Spleen (tissue), 7 donors: ENCODE results near the gene SEMA3A.

ENCODE experiments used
- POLR2A ChIP-seq, 3 donors: fragments of 450-650 bp; IDR thresholded peaks; one replicate each; pipeline ENCODE4 v1.5.1; 2017; ENCODE audit warnings: antibody characterized with exemption in 3 of 3, mild to moderate bottlenecking in 1 of 3
- POLR2AphosphoS5 ChIP-seq, 3 donors: sonication (generic); formaldehyde crosslinking; IDR thresholded peaks; one replicate each; pipeline ENCODE4 v1.5.1; 2017; ENCODE audit warnings: antibody characterized with exemption in 3 of 3
- TF ChIP-seq, protein P1 (sequence below), 11 experiments: fragments of 200-600 bp in 7 of 11; fragments of 450-650 bp in 4 of 11; sonication (generic) in 4 of 11; IDR thresholded peaks in 8 of 11; conservative IDR thresholded peaks in 3 of 11; 1 replicate in 7 of 11; 2 replicates in 4 of 11; pipeline versions ENCODE4 v1.4.0 to v1.8.0; 2016 to 2021; ENCODE audit warnings: antibody characterized with exemption in 11 of 11, inconsistent platforms in 4 of 11, mild to moderate bottlenecking in 1 of 11
- donor health status: DM: no; HTN: no; CAD: no; lungs with moderate emphysema.
- donor health status: DM: no; HTN: no; CAD: no.
- donor health status: DM: no; HTN: no; CAD: no.

DNA sequence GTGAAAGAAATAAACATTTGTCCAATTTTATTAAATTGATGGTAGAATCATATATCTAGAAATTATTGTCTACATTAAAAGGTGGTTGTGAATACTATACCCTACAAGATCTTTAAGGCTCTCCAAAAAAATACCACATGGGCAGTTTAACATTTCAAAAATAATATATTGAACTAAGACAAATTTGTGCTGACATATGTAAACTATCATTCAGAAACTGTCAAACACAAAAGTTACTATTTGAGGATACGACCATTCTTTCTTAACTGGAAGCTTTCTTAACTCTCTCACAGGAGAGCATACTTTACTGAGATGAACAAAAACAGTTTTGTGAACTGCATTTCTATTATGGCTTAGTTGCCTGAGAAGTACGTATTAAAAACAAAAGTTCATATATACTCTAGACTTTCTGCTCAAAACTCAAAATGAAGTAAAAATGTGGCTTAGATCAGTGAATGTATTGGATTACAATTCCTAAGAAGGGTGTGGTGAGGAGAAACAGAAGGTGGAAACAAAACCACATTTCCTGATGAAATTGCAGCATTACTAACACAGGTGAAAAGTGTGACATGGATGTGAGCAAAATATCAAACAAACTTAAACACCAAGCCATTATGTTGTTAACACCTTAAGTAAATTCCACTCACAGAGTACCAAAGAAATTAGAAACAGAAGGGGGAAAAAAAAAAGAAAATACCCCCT, 138.5 kb downstream of the SEMA3A start:
- TF ChIP-seq, protein P1, sequence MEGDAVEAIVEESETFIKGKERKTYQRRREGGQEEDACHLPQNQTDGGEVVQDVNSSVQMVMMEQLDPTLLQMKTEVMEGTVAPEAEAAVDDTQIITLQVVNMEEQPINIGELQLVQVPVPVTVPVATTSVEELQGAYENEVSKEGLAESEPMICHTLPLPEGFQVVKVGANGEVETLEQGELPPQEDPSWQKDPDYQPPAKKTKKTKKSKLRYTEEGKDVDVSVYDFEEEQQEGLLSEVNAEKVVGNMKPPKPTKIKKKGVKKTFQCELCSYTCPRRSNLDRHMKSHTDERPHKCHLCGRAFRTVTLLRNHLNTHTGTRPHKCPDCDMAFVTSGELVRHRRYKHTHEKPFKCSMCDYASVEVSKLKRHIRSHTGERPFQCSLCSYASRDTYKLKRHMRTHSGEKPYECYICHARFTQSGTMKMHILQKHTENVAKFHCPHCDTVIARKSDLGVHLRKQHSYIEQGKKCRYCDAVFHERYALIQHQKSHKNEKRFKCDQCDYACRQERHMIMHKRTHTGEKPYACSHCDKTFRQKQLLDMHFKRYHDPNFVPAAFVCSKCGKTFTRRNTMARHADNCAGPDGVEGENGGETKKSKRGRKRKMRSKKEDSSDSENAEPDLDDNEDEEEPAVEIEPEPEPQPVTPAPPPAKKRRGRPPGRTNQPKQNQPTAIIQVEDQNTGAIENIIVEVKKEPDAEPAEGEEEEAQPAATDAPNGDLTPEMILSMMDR (IDR thresholded peaks at IDR 0.05 in 8 of 11, conservative IDR thresholded peaks at IDR 0.05 in 3 of 11), result no peak
- TF ChIP-seq POLR2A (IDR thresholded peaks at IDR 0.05) (no peak), POLR2AphosphoS5 (IDR thresholded peaks at IDR 0.05) (no peak)
